T-helper 2 cell treated with Interferon-gamma antibody and Interleukin-4, amounts not matched to agents 5 μg/mL and 100 μg/mL, for 36 hours (primary cell): Measurements from ENCODE around the gene KLHDC10.
A peak's percentile ranks its signal among the peaks of the same experiment; 100 is the strongest.
"Not testable (repeated sequence)": the region's sequence is repeated elsewhere in the genome, so short reads cannot be mapped to it uniquely, and the experiment has no call there.

Source experiments
- DNase-seq: peaks from one replicate; pipeline ENCODE4 v3.0.0; 2021; ENCODE audit warnings: low spot score
- H3K27ac Mint-ChIP-seq: one replicate; pipeline ENCODE4 v1.8.0; 2021; ENCODE audit warnings: mild to moderate bottlenecking, mixed read lengths
- H3K27me3 Mint-ChIP-seq: one replicate; pipeline ENCODE4 v1.8.0; 2021; ENCODE audit warnings: low read depth, mixed read lengths
- H3K36me3 Mint-ChIP-seq: one replicate; pipeline ENCODE4 v1.8.0; 2021; ENCODE audit warnings: low read depth, mixed read lengths
- H3K4me1 Mint-ChIP-seq: one replicate; pipeline ENCODE4 v1.8.0; 2021; ENCODE audit warnings: low read depth, mixed read lengths
- H3K4me3 Mint-ChIP-seq: one replicate; pipeline ENCODE4 v1.8.0; 2022; ENCODE audit warnings: mild to moderate bottlenecking, moderate library complexity, mixed read lengths
- H3K9me3 Mint-ChIP-seq: one replicate; pipeline ENCODE4 v1.8.0; 2021; ENCODE audit warnings: mixed read lengths

Gene KLHDC10

DNA sequence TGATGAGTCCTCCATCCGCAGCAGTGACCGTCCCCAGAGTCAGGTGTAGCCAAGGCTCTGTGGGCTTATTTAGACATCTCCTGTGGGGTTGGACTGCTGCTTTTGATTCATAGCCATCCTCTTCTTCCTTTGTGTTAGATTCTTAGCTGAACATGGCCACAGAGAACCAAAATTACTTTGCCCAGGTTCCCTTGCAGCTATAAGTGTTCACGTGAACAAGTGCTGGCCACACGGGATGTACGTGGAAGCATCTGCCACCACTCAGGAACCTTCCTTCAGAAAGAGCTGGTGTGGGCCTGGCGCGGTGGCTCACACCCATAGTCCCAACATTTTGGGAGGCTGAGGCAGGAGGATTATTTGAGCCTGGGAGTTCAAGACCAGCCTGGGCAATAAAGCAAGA is 85.8 kb downstream of the KLHDC10 start:
- H3K36me3 Mint-ChIP-seq = peaks cover 35% of the 10 kb centered on the region
- H3K27me3 Mint-ChIP-seq = no peaks in the 10 kb centered on the region
- no peak overlapping the region for H3K27ac Mint-ChIP-seq
- no peaks in the 10 kb centered on the region for H3K4me1 Mint-ChIP-seq
- H3K4me3 Mint-ChIP-seq = no peak overlapping the region
- no peaks in the 10 kb centered on the region for H3K9me3 Mint-ChIP-seq
- DNase-seq = no peak

DNA sequence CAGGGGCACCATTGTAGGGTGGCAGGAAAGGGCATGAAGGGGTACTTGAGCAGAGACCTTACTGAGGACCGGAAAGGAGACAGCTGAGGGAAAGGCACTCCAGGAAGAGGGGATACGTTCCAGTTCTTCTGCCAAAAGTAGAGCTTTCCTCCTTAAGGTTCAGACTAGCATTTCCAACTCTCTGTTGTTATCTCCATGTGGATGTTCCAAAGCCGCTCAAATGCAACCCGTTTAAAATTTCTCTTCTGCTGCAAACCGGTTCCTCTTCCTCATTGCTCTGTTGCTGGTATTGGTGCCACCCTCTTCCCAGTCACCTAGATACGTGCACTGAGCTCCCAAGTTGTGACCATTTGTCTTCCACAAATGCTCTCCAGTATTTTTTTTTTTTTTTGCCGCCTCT is 87.4 kb downstream of the KLHDC10 start:
- H3K36me3 Mint-ChIP-seq = peaks cover 47% of the 10 kb centered on the region
- no peak overlapping the region for H3K27ac Mint-ChIP-seq
- no peaks in the 10 kb centered on the region for H3K27me3 Mint-ChIP-seq

DNA sequence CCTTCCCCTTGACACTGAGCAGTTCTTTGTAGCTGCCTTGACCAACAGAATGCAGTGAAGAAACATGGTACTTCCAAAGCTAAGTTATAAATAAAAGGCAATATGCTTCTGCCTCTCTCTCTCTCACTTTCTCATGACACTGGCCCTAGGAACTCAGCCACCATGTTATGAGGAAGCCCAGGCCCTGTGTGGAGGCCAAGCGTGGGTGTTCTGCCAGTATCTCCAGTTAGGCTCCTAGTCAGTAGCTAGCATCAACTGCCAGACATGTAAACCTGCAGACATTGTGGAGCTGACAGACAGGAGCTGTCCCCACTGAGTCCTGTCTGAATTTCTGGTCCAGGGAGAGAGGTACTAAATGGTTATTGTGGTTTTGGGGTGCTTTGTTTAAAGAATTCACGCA is 89.7 kb downstream of the KLHDC10 start:
- no peaks in the 10 kb centered on the region for H3K4me1 Mint-ChIP-seq
- DNase-seq = no peak
- H3K27ac Mint-ChIP-seq = no peak overlapping the region
- H3K36me3 Mint-ChIP-seq = peaks cover 59% of the 10 kb centered on the region
- H3K9me3 Mint-ChIP-seq = no peaks in the 10 kb centered on the region
- no peaks in the 10 kb centered on the region for H3K27me3 Mint-ChIP-seq
- no peak overlapping the region for H3K4me3 Mint-ChIP-seq

More for the DNA sequence above, 87.4 kb downstream of the KLHDC10 start:
- Mint-ChIP-seq H3K4me3 (no peak overlapping the region), H3K4me1 (no peaks in the 10 kb centered on the region), H3K9me3 (no peaks in the 10 kb centered on the region)
- DNase-seq = no peak

DNA sequence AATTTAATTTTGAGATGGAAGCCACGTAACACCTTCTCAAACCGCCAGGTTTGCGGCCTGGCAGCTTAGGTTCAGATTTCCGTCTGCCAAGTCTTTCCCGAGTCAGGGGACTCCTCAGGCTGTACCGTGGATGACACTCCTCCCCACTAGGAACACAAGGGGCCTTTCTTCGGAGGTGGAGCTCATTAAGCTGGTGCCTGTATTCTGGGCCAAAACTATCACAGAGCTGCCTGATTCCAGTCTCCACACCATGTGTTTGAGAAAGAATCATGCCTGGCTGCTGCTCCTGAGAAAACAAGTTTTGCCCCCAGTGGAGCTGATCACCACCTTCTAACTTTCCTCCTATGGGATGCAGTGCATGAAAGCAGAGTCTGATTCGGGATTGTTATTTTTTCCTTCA is 90.1 kb downstream of the KLHDC10 start:
- Mint-ChIP-seq H3K4me1 (no peaks in the 10 kb centered on the region), H3K4me3 (no peak overlapping the region), H3K27ac (no peak overlapping the region), H3K27me3 (no peaks in the 10 kb centered on the region), H3K36me3 (peaks cover 60% of the 10 kb centered on the region), H3K9me3 (no peaks in the 10 kb centered on the region)
- no peak for DNase-seq

DNA sequence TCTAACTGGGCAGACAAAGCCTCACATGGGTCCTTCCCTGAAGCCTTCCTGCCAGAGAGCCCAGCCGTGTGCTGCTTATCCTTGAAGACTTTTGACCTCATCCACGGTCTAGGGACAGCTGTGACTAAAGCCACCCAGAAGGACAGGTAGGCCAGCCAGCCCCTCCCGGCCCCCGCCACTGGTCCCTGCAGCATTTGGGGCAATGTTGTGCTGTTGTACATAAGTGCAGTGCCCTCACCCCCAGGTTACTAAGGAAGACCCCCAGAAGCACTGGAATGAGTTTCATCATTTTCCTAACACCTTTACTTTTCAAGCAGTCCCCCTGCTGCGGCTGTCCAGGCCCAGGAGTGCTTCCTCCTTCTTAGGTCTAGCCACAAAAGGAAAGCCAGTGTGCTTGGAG is 91.9 kb downstream of the KLHDC10 start:
- no peak overlapping the region for H3K4me3 Mint-ChIP-seq

DNA sequence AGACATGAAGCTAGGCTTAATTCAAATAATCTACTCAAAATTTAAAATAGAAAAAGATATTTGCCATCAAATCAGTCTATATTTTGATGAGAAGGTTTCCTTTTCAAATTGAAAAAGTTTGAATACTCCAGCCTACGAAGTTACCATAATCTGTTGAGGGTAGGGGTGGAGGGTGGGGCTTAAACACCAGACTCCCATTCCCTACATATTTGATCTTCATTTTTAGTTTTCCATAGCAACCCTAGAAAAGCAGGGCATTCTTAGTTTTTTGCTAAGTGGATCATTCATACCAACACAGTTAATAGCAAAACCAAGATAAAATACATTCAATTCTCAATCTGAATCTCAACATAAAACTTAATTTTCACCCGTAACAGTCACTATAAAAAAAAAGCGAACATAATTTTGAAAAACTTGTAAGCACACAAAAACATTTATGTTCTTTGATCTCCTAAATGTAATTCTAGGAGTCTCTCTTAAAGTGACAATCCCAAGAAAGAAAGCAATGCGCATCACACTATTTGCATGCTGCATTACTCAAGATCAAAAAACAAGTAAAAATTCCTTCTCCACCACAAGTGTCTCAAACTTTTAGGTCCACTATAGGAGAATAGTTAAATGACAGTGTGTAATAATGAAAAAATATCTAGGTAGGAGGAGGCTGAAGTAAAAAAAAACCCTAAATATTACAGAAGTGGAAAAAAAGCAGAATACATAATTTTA is 104.1 kb downstream of the KLHDC10 start:
- peaks cover 39% of the 10 kb centered on the region for H3K36me3 Mint-ChIP-seq
- H3K4me3 Mint-ChIP-seq = no peak overlapping the region

More for the DNA sequence above, 91.9 kb downstream of the KLHDC10 start:
- H3K9me3 Mint-ChIP-seq = no peaks in the 10 kb centered on the region
- peaks cover 64% of the 10 kb centered on the region for H3K36me3 Mint-ChIP-seq
- H3K27ac Mint-ChIP-seq = no peak overlapping the region
- H3K27me3 Mint-ChIP-seq = no peaks in the 10 kb centered on the region
- H3K4me1 Mint-ChIP-seq = no peaks in the 10 kb centered on the region
- no peak for DNase-seq

DNA sequence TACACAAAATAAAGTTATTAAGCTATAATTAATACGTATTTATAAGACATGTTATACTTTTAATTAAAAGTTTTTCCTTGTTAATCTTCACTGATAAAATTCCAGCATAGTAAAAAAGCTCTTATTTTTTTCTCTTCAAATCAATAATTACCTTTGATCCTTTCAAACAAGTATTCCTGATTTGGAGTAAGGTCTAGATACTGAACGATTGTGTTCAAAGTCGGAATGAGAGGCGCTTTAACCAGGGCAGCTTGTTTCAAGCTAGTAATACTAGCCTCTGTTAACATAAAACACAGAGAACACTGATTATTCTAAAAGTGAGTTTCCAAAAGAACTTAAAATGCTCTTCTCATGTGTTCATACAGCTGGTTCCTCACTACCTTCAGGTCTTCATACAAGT is 107.9 kb downstream of the KLHDC10 start:
- H3K36me3 Mint-ChIP-seq = peaks cover 49% of the 10 kb centered on the region
- H3K9me3 Mint-ChIP-seq = no peaks in the 10 kb centered on the region
- no peak overlapping the region for H3K27ac Mint-ChIP-seq

More for the DNA sequence above, 104.1 kb downstream of the KLHDC10 start:
- Mint-ChIP-seq H3K27me3 (no peaks in the 10 kb centered on the region), H3K4me1 (no peaks in the 10 kb centered on the region), H3K9me3 (no peaks in the 10 kb centered on the region), H3K27ac (no peak overlapping the region)
- no peak for DNase-seq

DNA sequence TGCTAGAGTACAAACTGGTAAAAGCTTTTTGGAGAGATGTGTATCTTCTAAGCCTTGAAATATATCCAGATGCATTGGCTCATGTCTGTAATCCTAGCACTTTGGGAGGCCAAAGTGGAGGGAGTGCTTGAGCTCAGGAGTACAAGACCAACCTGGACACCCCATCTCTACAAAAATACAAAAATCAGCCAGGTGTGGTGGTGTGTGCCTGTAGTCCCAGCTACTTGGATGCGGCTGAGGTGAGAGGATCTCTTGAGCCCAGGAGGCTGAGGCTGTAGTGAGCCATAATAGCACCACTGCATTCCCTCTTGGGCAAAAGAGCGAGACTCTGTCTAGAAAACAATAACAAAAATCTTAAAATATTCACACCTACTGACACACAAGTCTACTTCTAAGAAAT is 109.3 kb downstream of the KLHDC10 start:
- Mint-ChIP-seq H3K27ac (no peak overlapping the region), H3K9me3 (no peaks in the 10 kb centered on the region), H3K4me1 (peaks cover 23% of the 10 kb centered on the region), H3K27me3 (no peaks in the 10 kb centered on the region), H3K4me3 (no peak overlapping the region), H3K36me3 (peaks cover 54% of the 10 kb centered on the region)
- no peak for DNase-seq

More for the DNA sequence above, 107.9 kb downstream of the KLHDC10 start:
- no peaks in the 10 kb centered on the region for H3K27me3 Mint-ChIP-seq
- H3K4me1 Mint-ChIP-seq = peaks cover 17% of the 10 kb centered on the region
- no peak for DNase-seq
- H3K4me3 Mint-ChIP-seq = no peak overlapping the region

DNA sequence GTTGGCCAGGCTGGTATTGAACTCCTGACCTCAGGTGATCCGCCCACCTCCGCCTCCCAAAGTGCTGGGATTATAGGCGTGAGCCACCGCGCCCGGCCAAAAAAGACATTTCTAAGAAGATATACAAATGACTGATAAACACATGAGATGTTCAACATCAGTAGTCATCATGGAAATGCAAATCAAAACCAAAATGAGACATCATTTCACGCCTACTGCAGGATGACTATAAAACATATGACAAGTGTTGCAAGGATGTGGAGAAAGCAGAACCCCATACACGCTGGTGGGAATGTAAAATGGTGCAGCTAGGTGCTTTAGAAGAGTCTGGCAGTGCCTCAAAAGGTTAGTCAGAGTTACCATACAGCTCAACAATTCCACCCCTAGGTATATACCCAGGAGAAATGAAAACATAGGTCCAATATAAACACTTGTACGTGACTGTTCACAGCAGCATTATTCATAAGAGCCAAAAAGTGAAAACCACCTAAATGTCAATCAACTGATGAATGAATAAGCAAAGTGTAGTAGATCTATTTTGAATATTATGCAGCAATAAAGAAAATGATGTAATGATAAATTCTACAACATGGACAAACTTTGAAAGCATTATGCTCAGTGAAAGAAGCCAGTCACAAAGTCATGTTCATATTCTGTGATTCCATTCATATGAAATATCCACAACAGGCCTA is 110.4 kb downstream of the KLHDC10 start:
- Mint-ChIP-seq H3K27ac (peak overlapping the region; percentile 17), H3K4me1 (peaks cover 25% of the 10 kb centered on the region), H3K9me3 (no peaks in the 10 kb centered on the region), H3K27me3 (no peaks in the 10 kb centered on the region), H3K4me3 (no peak overlapping the region), H3K36me3 (peaks cover 55% of the 10 kb centered on the region)
- peak; percentile 66 for DNase-seq

DNA sequence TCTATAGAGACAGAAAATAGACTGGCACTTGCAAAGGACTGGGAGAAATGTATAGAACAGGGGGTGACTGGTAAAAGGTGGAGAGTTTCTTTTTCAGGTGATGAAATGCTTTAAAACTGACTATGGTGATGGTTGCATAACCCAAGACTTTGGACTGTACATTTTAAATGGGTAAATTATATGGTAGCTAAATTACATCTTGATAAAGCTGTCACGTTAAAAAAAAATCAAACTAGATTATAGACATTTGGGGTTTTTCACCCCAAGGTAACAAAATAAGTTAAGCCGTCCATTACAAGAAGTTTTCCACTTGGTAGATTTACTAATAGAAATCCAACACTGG is 110.9 kb downstream of the KLHDC10 start:
- no peaks in the 10 kb centered on the region for H3K9me3 Mint-ChIP-seq
- H3K27me3 Mint-ChIP-seq = no peaks in the 10 kb centered on the region
- H3K27ac Mint-ChIP-seq = no peak overlapping the region
- DNase-seq = no peak
- peaks cover 25% of the 10 kb centered on the region for H3K4me1 Mint-ChIP-seq
- no peak overlapping the region for H3K4me3 Mint-ChIP-seq
- peaks cover 55% of the 10 kb centered on the region for H3K36me3 Mint-ChIP-seq

DNA sequence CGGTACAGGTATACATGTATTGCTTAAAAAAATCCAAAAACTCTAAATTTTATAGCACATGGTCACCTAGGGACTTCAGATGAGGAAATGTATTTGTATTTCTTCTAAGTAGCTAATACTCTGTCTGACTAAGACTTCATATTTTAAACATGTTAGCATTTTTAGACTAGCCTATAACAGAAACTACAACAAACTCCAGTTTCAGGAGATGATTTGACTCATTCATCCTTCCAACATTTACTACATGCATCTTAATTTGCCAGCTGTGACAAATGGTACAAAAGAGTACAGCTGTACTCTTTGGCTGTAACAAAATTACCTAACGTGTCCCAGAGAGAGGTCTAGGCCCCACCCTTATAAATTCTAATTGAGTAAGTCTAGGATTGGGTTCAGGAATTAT is 112.7 kb downstream of the KLHDC10 start:
- Mint-ChIP-seq H3K27me3 (no peaks in the 10 kb centered on the region), H3K4me1 (peaks cover 27% of the 10 kb centered on the region), H3K27ac (no peak overlapping the region), H3K9me3 (no peaks in the 10 kb centered on the region), H3K36me3 (peaks cover 60% of the 10 kb centered on the region), H3K4me3 (no peak overlapping the region)
- DNase-seq = no peak

DNA sequence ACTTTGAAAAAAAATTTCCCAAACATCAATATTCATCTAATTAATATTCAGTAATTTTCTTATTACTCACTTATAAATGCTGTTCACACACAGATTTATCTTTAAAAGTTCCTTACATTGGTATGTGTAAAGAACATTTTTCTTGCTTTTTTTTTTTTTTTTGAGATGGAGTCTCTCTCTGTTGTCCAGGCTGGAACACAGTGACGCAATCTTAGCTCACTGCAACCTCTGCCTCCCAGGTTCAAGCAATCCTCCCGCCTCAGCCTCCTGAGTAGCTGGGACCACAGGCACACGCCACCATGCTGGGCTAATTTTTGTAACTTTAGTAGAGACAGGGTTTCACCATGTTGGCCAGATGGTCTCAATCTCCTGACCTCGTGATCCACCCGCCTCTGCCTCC is 114.0 kb downstream of the KLHDC10 start:
- DNase-seq, H3K9me3 Mint-ChIP-seq, H3K27ac Mint-ChIP-seq, H3K4me3 Mint-ChIP-seq, H3K27me3 Mint-ChIP-seq: not testable (repeated sequence)
- Mint-ChIP-seq H3K36me3 (peaks cover 54% of the 10 kb centered on the region), H3K4me1 (peaks cover 27% of the 10 kb centered on the region)
